NCI-H1930 (cell line): ENCODE data around the gene ZNF235.
"Not testable (repeated sequence)": the region's sequence is repeated elsewhere in the genome, so short reads cannot be mapped to it uniquely, and the experiment has no call there.

Source experiments
- DNase-seq, 2 experiments: peaks; one replicate each; lab custom pipeline; 2025; lab: John Stamatoyannopoulos, UW

Gene ZNF235

DNA sequence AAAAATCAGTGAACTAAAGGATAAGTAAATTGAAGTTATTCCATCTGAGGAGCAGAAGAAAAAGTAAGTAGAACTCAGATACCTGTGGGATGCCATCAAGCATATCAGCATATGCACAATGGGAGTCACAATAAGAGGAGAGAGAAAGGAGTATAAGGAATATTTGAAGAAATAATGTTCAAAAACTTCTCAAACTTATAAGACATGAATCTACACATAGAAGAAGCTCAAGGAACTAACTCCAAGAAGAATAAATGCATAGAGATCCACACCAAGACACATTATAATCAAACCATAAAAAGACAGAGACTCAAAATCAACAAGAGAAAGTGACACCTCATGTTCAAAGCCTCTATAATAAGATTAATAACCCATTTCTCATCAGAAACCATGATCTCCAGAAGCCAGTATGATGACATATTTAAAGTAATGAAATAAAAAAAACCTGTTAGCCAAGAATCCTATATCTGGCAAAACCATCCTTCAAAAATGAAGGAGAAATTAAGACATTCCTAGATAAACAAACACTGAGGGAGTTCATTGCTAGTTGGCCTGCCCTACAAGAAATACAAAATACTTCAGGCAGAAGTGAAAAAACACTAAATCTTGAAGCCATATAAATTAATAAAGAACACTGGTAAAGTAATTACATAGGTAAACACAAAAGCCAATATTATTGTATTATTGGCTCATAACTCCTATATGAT, 49.0 kb downstream of the ZNF235 start:
- no peak for DNase-seq

DNA sequence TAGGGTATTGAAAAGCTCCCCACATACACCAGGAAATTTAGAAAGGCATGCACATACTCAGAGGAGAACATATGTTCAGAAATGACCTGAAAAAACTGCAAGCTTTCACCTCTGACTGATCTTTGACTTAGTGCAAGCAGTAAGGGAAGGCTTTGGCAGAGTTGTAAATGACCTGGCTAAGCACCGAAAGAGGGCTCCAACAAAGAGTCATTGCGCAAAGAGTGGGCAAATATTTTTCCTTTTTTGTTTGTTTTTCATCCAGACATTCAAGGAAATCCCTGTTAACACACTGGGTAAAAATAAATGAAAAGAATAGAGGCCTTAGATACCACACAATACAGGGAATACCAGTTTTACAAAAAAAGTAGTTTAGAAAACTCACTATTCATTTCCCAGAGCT, 50.3 kb downstream of the ZNF235 start:
- DNase-seq = no peak

DNA sequence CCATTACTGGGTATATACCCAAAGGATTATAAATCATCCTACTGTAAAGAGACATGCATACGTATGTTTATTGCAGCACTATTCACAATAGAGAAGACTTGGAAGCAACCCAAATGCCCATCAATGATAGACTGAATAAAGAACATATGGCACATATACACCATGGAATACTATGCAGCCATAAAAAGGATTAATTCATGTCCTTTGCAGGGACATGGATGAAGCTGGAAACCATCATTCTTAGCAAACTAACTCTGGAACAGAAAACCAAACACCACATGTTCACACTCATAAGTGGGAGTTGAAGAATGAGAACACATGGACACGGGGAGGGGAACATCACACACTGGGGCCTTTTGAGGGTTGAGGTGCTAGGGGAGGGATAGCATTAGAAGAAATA, 51.4 kb downstream of the ZNF235 start:
- not testable (repeated sequence) for DNase-seq

DNA sequence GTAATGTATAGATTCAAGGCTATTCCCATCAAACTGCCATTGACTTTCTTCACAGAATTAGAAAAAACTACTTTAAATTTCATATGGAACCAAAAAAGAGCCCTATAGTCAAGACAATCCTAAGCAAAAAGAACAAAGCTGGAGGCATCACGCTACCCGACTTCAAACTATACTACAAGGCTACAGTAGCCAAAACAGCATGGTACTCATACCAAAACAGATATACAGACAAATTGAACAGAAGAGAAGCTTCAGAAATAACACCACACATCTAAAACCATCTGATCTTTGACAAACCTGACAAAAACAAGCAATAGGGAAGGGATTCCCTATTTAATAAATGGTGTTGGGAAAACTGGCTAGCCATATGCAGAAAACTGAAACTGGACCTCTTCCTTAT, 52.5 kb downstream of the ZNF235 start:
- not testable (repeated sequence) for DNase-seq

DNA sequence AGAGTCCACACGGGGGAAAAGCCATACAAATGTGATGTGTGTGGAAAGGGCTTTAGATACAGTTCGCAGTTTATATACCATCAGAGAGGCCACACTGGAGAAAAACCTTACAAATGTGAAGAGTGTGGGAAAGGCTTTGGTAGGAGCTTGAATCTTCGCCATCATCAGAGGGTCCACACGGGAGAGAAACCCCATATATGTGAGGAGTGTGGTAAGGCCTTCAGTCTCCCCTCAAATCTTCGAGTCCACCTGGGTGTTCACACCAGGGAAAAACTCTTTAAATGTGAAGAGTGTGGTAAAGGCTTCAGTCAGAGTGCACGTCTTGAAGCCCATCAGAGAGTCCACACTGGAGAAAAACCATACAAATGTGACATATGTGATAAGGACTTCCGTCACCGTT, 68.4 kb downstream of the ZNF235 start:
- DNase-seq = no peak
